Karpas-422 (cell line): ENCODE data around the gene TENT4B. TPM values are rescaled to one million over a fixed set of nuclear protein-coding genes. Genes with fewer than 3 reads are reported as not detected.

Source experiments
- DNase-seq: peaks from one replicate; pipeline ENCODE4 v3.0.0-alpha.2; 2015
- H2AFZ ChIP-seq: fragments of 200-600 bp; sonication (generic); 2 replicates; pipeline ENCODE4 v1.6.1; 2014; ENCODE audit warnings: antibody characterized with exemption, low read length, mixed read lengths
- H3K27ac ChIP-seq: fragments of 200-600 bp; sonication (generic); 2 replicates; pipeline ENCODE4 v1.5.1; 2014; ENCODE audit warnings: mild to moderate bottlenecking, low read length, moderate library complexity
- H3K27me3 ChIP-seq: fragments of 200-600 bp; sonication (generic); 2 replicates; pipeline ENCODE4 v1.6.1; 2014; ENCODE audit warnings: low read length, mixed read lengths
- H3K36me3 ChIP-seq: fragments of 200-600 bp; sonication (generic); 2 replicates; pipeline ENCODE4 v1.6.1; 2014; ENCODE audit warnings: low read length, mixed read lengths; ENCODE audit not compliant: insufficient read depth
- H3K4me1 ChIP-seq: fragments of 200-600 bp; sonication (generic); 2 replicates; pipeline ENCODE4 v1.6.1; 2014; ENCODE audit warnings: mild to moderate bottlenecking, low read length, mixed read lengths
- H3K4me2 ChIP-seq: fragments of 200-600 bp; sonication (generic); 2 replicates; pipeline ENCODE4 v1.6.1; 2014; ENCODE audit warnings: low read length, low read depth, mild to moderate bottlenecking; ENCODE audit not compliant: poor library complexity, severe bottlenecking
- H3K4me3 ChIP-seq: fragments of 200-600 bp; sonication (generic); 2 replicates; pipeline ENCODE4 v1.5.1; 2014; ENCODE audit warnings: mild to moderate bottlenecking, antibody characterized with exemption, low read length, mixed read lengths
- H3K79me2 ChIP-seq: fragments of 200-600 bp; sonication (generic); 2 replicates; pipeline ENCODE4 v1.6.1; 2014; ENCODE audit warnings: mild to moderate bottlenecking, low read length, mixed read lengths
- H3K9ac ChIP-seq: fragments of 200-600 bp; sonication (generic); 2 replicates; pipeline ENCODE4 v1.6.0; 2014; ENCODE audit warnings: low read length
- H3K9me2 ChIP-seq: fragments of 200-600 bp; sonication (generic), shearing (Covaris generic); replicated peaks from 2 replicates; pipeline ENCODE4 v1.6.0; 2014; ENCODE audit warnings: mild to moderate bottlenecking, low read length, moderate library complexity; ENCODE audit not compliant: insufficient read depth
- H3K9me3 ChIP-seq: fragments of 300-700, 200-600 bp; sonication (generic); 2 replicates; pipeline ENCODE4 v1.6.1; 2014; ENCODE audit warnings: low read length, mixed read lengths
- H4K20me1 ChIP-seq: fragments of 200-600 bp; sonication (generic); 2 replicates; pipeline ENCODE4 v1.6.1; 2014; ENCODE audit warnings: mild to moderate bottlenecking, antibody characterized with exemption, low read length, low read depth; ENCODE audit not compliant: insufficient read depth
- total RNA-seq: library from RNA; depleted of rRNA; stranded (reverse); fragments of >200 nt; shearing (Covaris generic); gene quantifications from 2 replicates; pipeline ENCODE4 v1.2.3, GENCODE V29; 2014; ENCODE audit warnings: low replicate concordance

TENT4B gene
- total RNA-seq, 1 experiment from 2014 or later: 5.2 TPM

DNA sequence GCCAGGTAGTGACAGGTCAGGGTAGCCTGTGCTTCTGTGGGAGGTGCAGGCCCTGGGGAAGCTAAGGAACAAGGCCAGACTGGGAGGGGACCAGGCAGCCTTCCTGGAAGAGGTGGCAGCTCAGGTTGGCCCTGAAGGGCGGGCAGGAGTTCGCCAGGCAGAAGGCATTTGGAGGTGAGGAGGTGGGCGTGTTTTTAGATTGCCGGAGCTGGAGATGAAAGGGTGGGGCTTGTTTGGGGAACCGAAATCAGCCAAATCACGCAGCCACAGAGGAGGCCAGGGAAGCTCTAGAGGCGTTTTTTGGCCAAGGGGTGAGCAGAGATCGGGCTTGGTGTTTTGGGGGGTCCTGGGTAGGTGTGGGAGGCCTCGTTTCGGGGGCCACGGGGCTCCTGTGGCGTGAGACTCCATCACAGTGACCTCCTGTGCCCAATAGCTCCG lies 120.8 kb downstream of the TENT4B start:
- peak overlapping the region; percentile 94 for H3K9ac ChIP-seq

DNA sequence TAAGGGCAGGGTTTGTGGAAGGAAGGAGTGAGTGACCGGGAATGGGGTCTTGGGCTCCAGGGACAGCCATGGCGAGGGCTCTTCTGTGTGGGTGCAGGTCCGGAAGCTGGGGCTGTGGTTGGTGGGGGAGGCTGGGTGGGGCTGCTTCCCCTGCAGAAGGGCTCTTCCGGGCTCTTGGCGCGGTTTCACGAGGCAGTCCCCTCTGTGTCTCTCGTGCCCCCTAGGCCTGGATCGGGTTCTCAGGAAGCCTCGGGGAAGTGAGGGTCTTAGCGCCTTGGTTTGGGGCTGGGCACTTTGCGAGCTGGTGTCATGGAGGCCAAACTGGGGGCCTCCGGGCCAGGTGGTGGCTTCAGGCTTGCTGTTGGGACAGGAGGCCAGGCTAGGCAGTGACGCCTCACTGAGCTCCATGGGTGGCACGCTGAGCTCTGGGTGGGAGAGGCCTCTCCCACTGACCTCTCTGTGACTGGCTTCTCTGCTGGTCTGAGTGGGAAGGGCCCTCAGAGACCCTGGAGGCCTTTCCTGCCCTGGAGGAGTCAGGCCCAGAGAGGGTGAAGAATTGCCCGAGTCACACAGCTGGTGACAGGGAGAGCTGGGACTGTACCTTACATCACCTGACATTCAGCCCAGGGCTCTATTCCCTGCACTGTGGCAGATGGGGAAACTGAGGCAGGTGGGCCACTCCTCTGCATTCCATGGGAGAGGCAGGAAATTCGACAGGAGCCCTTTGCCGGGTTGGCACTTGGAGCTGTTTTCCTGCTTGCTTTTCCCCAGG lies 121.4 kb downstream of the TENT4B start:
- DNase-seq: peak; percentile 73
- H3K4me3 ChIP-seq: peak overlapping the region; percentile 73
- peaks cover 43% of the 10 kb centered on the region for H3K4me1 ChIP-seq
- H2AFZ ChIP-seq: no peak overlapping the region; the same call in 1 of the 2 replicates
- H3K79me2 ChIP-seq: peaks cover 44% of the 10 kb centered on the region
- no peaks in the 10 kb centered on the region for H3K9me3 ChIP-seq
- peaks cover 3% of the 10 kb centered on the region; the same call in 1 of the 2 replicates for H4K20me1 ChIP-seq
- H3K27ac ChIP-seq: peak overlapping the region; percentile 83
- peaks cover 9% of the 10 kb centered on the region; the same call in 1 of the 2 replicates for H3K36me3 ChIP-seq
- peak overlapping the region; percentile 94 for H3K9ac ChIP-seq
- H3K4me2 ChIP-seq: peak overlapping the region; percentile 89
- no peaks in the 10 kb centered on the region for H3K27me3 ChIP-seq
- H3K9me2 ChIP-seq: no peaks in the 10 kb centered on the region

More for the DNA sequence above, 120.8 kb downstream of the TENT4B start:
- Histone ChIP-seq H3K9me3 (no peaks in the 10 kb centered on the region), H3K4me3 (peak overlapping the region; percentile 73), H2AFZ (no peak overlapping the region; the same call in 1 of the 2 replicates), H3K9me2 (no peaks in the 10 kb centered on the region), H3K36me3 (peaks cover 9% of the 10 kb centered on the region; the same call in 1 of the 2 replicates), H3K4me1 (peaks cover 37% of the 10 kb centered on the region), H3K27ac (peak overlapping the region; percentile 83), H3K4me2 (peak overlapping the region; percentile 89), H4K20me1 (peaks cover 3% of the 10 kb centered on the region; the same call in 1 of the 2 replicates), H3K79me2 (peaks cover 39% of the 10 kb centered on the region), H3K27me3 (no peaks in the 10 kb centered on the region)
- DNase-seq: peak; percentile 94

DNA sequence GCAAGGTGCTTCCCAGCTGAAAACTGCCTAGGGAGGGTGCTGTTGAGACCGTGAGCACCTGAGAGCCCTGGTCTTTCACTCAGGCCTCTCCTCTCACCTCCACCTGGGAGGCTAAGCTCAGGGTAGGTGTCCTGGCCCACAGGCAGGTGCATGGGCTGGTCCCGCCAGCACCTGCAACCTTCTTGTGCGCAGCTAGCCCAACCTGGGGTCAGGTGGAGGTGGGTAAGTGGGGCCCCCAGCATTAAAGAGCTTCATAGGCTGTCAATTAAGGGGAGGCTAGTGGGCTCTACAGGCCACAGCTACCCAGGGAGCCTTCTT lies 122.0 kb downstream of the TENT4B start:
- Histone ChIP-seq H3K4me2 (peak overlapping the region; percentile 89), H3K36me3 (peaks cover 9% of the 10 kb centered on the region; the same call in 1 of the 2 replicates), H3K9ac (peak overlapping the region; percentile 94)

DNA sequence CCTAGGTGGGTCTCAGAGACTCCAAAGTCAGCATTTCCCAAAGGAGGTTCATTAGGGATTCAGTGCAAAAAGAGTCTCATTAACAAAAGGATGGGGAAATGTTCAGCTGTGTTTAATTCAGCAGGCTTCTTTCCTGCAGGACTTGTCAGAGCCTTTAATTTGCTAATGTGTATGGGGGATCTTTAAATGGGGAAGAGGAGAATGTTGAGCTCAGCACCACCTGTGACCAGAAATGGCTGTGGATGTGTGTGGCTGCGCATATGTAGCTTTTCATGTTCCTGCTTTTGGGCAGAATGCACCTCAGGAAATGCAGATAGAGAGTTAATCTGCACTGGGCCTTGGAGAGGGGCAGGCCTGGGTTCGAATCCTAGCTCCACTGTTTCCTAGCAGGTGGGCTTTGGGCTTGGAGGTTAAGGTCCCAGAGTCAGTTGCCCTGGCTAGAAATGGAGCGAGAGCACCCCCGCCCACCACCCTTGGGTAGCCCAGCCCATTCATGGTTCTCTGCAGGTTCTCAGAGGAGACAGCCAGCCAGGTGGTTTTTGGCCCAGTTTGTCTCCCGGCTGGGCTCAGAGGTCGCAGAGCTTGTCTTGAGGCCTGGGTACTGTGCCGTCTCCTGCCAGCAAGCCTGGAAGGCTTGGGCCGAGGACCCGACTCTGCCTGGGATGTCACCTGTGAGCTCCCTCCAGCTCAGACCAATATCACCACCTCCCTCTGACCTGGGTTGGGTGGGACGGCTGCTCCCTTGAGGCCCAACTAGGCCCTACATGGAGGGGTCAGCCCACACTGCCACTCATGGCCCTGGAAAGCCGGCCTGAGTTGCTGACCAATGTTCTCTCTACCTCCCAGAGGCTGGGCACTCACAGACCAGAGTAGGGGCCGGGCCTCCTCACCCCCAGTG lies 122.6 kb downstream of the TENT4B start:
- peaks cover 52% of the 10 kb centered on the region for H3K4me1 ChIP-seq
- H3K36me3 ChIP-seq: peaks cover 9% of the 10 kb centered on the region; the same call in 1 of the 2 replicates
- H3K27ac ChIP-seq: peak overlapping the region; percentile 83
- peaks cover 56% of the 10 kb centered on the region for H3K79me2 ChIP-seq
- peaks cover 3% of the 10 kb centered on the region; the same call in 1 of the 2 replicates for H4K20me1 ChIP-seq
- no peak overlapping the region for H2AFZ ChIP-seq
- H3K27me3 ChIP-seq: no peaks in the 10 kb centered on the region
- H3K4me2 ChIP-seq: peak overlapping the region; percentile 89
- peak overlapping the region; percentile 94 for H3K9ac ChIP-seq
- peak overlapping the region; percentile 73 for H3K4me3 ChIP-seq
- DNase-seq: no peak
- H3K9me2 ChIP-seq: no peaks in the 10 kb centered on the region
- H3K9me3 ChIP-seq: no peaks in the 10 kb centered on the region

More for the DNA sequence above, 122.0 kb downstream of the TENT4B start:
- H3K79me2 ChIP-seq: peaks cover 50% of the 10 kb centered on the region
- no peaks in the 10 kb centered on the region for H3K9me2 ChIP-seq
- H3K4me3 ChIP-seq: peak overlapping the region; percentile 73
- H3K9me3 ChIP-seq: no peaks in the 10 kb centered on the region
- no peak overlapping the region for H2AFZ ChIP-seq
- H3K27ac ChIP-seq: peak overlapping the region; percentile 83
- no peak for DNase-seq
- peaks cover 3% of the 10 kb centered on the region; the same call in 1 of the 2 replicates for H4K20me1 ChIP-seq
- peaks cover 48% of the 10 kb centered on the region for H3K4me1 ChIP-seq
- H3K27me3 ChIP-seq: no peaks in the 10 kb centered on the region

DNA sequence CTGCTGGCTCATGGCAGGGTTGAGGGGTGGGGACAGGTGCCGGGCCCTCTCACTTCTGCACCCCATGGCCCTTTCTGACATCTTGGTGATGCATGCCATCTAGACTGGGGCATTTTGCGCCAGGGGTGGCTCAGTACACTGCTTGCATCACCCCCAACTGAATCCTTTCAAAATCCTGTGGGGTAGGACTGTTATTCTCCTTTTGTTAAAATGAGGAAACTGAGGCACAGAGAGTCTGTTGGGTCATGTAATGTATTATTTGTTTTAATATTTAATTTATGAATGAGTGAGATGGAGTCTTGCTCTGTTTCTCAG lies 123.2 kb downstream of the TENT4B start:
- H2AFZ ChIP-seq: no peak overlapping the region
- peaks cover 3% of the 10 kb centered on the region; the same call in 1 of the 2 replicates for H4K20me1 ChIP-seq
- no peak overlapping the region for H3K4me3 ChIP-seq
- H3K27me3 ChIP-seq: no peaks in the 10 kb centered on the region
- no peak overlapping the region for H3K9ac ChIP-seq
- no peaks in the 10 kb centered on the region for H3K9me3 ChIP-seq
- peaks cover 62% of the 10 kb centered on the region for H3K79me2 ChIP-seq
- peaks cover 58% of the 10 kb centered on the region for H3K4me1 ChIP-seq
- no peak overlapping the region for H3K4me2 ChIP-seq
- 0 out of 2 replicates have a peak overlapping the region, but pooled peaks have one; percentile 24 for H3K27ac ChIP-seq
- no peak for DNase-seq
- H3K36me3 ChIP-seq: peaks cover 9% of the 10 kb centered on the region; the same call in 1 of the 2 replicates
- no peaks in the 10 kb centered on the region for H3K9me2 ChIP-seq

DNA sequence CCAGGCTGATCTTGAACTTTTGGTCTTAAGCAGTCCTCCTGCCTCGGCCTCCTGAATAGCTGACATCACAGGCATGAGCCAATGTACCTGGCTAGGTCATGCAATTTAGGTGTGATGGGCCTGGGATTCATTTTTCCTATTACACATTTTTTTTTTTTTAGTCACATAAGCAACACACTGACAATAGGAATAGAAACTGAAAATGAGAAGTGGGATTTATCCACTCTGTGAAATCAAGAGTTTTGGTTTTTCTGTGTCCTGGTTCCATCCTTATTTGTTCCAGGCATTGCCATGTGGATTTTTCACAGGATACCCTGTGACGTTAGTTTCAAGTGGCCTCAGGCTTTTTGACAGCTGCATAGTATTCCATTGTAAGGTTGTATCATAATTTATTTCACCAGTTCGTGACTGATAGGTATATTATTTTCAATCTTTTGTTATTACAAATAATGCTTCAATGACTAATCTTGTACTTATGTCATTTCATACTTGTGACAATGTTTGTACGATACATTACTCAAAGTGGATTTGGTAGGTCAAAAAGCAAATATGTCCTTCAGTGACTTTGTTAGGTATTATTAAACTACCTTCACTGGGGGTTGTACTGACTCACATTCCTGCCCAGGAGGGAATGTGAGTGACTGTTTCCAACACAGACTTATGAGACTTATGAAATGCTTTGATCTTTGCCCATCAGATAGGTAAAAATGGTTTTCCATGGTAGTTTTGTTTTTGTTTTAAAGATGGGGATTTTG lies 123.9 kb downstream of the TENT4B start:
- H3K9me2 ChIP-seq: no peaks in the 10 kb centered on the region
- no peak overlapping the region for H3K9ac ChIP-seq
- H4K20me1 ChIP-seq: peaks cover 3% of the 10 kb centered on the region; the same call in 1 of the 2 replicates
- H3K9me3 ChIP-seq: no peaks in the 10 kb centered on the region
- DNase-seq: no peak
- H3K27me3 ChIP-seq: no peaks in the 10 kb centered on the region
- no peak overlapping the region for H3K4me3 ChIP-seq
- peaks cover 66% of the 10 kb centered on the region for H3K79me2 ChIP-seq
- H3K4me2 ChIP-seq: no peak overlapping the region
- peaks cover 9% of the 10 kb centered on the region; the same call in 1 of the 2 replicates for H3K36me3 ChIP-seq
- no peak overlapping the region for H2AFZ ChIP-seq
- peaks cover 65% of the 10 kb centered on the region for H3K4me1 ChIP-seq
- 0 out of 2 replicates have a peak overlapping the region, but pooled peaks have one; percentile 24 for H3K27ac ChIP-seq

DNA sequence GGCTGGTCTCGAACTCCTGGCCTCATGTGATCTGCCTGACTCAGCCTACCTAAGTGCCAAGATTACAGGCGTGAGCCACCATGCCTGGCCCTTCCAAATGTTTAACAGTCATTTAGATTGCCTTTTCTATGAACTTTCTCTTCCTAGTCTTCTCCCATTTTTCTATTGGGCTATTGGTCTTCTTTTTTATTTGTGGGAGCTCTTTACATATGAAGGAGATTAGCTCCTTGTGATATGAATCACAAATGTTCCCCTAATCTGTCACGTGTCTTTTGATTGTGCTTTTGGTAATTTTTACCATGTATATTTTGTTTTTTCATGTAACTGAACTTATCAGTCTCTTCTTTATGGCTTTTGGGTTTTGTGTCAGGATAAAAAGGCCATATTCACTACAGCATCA lies 125.1 kb downstream of the TENT4B start:
- Histone ChIP-seq H3K36me3 (peaks cover 9% of the 10 kb centered on the region; the same call in 1 of the 2 replicates), H3K27ac (no peak overlapping the region), H3K9ac (no peak overlapping the region), H4K20me1 (peaks cover 3% of the 10 kb centered on the region; the same call in 1 of the 2 replicates), H3K9me3 (no peaks in the 10 kb centered on the region), H3K27me3 (no peaks in the 10 kb centered on the region), H3K9me2 (no peaks in the 10 kb centered on the region), H3K4me2 (no peak overlapping the region), H3K79me2 (peaks cover 79% of the 10 kb centered on the region), H3K4me3 (no peak overlapping the region), H3K4me1 (peaks cover 71% of the 10 kb centered on the region), H2AFZ (no peak overlapping the region)
- no peak for DNase-seq
